Activated gamma-delta T cell treated with Interleukin-2 at 50 U/mL for 16 hours (primary cell): ENCODE results near the gene FCER1G.
"Not testable (repeated sequence)": the region's sequence is repeated elsewhere in the genome, so short reads cannot be mapped to it uniquely, and the experiment has no call there.

Experiments used
- DNase-seq: peaks from one replicate; pipeline ENCODE4 v3.0.0-alpha.2; 2020

FCER1G gene

GRCh38 chr1:161209790-161210409 is 5.2 kb upstream of the FCER1G start:
- DNase-seq: peak; percentile 70

DNA sequence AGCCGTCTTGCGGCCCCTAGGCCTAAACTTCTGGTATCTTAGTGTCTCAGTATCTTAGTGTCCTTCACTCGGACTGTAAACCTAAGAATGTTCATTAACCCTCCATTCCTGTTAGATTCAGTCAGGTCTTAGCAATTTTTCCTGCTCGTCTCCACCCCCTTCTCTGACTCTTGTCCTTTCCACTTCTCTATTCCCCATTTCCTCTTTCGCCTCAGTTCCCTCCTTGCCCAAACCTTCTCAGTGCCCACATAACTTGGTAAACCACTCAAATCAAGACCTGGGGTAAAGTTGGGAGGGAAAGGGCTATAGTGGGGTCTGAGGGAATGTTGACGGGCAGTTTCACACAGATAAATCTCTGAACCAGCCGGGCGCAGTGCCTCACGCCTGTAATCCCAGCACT is 726 bp upstream of the FCER1G start:
- DNase-seq: no peak

GRCh38 chr1:161216945-161217712 is 2.0 kb downstream of the FCER1G start:
- no peak for DNase-seq

DNA sequence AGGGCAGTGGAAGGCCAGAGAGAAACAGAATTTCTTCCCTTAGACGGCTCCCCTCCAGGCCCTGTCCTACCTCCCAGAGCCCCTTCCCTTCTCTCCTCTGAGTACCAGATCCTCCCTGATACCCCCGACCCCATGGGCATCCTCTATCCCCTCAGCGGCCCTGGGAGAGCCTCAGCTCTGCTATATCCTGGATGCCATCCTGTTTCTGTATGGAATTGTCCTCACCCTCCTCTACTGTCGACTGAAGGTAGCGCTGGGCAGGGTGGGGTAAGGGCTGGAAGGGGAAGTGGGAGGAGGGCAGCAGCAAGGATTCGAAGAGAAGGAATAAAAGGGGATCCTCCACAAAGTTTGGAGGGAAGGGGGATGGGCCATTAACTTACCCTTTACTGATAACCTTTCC is 2.7 kb downstream of the FCER1G start:
- DNase-seq: no peak

GRCh38 chr1:161218301-161219077 is 3.4 kb downstream of the FCER1G start:
- DNase-seq: no peak

GRCh38 chr1:161219078-161219892 is 4.2 kb downstream of the FCER1G start:
- no peak for DNase-seq

- DNase-seq: no peak
These were observed 4.9 kb downstream of the FCER1G start for GRCh38 chr1:161220002-161220401.

DNA sequence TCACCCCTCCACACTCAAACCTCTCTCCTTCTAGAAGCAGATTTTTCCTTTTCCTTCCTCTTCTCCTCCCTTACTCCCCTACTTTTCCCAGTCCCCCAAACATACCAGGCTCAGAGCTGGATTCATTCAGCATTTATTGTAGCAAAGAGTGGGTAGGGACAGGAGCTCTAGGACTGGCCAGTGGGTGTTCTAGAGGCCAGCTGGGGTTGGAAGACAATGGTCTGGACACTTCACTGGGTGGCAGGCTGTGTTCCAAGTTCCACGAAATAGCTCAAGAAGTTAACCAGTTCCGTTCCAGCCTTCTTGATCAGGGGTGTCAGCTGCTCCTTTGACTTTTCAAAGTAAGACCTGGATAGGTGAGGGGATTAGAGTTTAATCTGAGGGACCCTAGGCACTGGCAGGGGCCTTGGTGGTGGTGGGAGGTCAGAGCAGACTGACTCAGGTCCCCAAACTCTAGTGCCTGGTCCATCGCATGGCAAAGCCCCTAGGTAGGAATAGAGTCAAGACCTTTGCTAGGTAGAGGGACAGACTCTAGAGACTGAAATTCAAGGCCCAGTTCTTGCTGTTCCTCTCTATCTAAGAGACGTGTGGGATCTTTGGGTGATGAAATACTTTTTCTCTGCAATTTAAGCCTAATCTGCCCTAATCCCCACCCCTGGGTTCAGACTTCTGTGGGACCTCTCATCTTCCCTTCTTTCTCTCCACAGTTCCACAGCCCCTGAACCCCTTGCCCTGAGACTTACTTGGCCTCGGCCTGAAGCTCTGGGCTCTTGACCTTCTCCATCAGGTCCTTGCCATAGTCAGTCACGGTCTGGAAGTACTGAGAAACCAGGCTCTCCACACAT is 7.3 kb downstream of the FCER1G start:
- no peak for DNase-seq

- no peak for DNase-seq
These were observed 9.0 kb downstream of the FCER1G start for GRCh38 chr1:161223805-161224694.

- DNase-seq: not testable (repeated sequence)
These were observed 9.6 kb downstream of the FCER1G start for GRCh38 chr1:161224695-161225087.

- DNase-seq: no peak
These were observed 10.1 kb downstream of the FCER1G start for GRCh38 chr1:161225178-161225533.

GRCh38 chr1:161225534-161226319 is 10.6 kb downstream of the FCER1G start, which contains the start of gene TOMM40L:
Gene TOMM40L (plus strand): TSS chr1:161226060. CDS start chr1:161226490, 430 bp downstream.
- DNase-seq: peak; percentile 82

GRCh38 chr1:161226320-161226711 is 11.2 kb downstream of the FCER1G start:
- no peak for DNase-seq

DNA sequence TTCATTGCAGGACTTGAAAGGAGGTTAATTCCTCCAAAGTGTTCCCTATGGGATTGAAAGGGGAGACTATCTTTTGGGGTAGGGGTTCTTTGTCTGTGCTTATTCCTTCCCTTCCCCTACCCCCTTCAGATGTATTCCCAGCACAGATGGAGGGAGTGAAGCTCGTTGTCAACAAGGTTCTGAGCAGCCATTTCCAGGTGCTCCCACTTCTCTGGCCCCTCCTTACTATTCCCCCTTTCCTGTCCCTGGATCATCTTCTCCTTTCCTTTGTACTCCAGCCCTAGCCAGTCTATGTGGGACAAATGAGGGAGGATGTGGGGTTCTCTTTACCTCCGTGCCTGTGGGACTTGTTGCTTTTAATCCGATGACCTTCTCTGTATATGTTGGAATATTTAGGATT is 11.7 kb downstream of the FCER1G start:
- no peak for DNase-seq

- DNase-seq: peak; percentile 93
These were observed 12.2 kb downstream of the FCER1G start for GRCh38 chr1:161227196-161227871.

GRCh38 chr1:161228032-161228431 is 12.9 kb downstream of the FCER1G start:
- no peak for DNase-seq

GRCh38 chr1:161229896-161230295 is 14.8 kb downstream of the FCER1G start:
- DNase-seq: no peak

DNA sequence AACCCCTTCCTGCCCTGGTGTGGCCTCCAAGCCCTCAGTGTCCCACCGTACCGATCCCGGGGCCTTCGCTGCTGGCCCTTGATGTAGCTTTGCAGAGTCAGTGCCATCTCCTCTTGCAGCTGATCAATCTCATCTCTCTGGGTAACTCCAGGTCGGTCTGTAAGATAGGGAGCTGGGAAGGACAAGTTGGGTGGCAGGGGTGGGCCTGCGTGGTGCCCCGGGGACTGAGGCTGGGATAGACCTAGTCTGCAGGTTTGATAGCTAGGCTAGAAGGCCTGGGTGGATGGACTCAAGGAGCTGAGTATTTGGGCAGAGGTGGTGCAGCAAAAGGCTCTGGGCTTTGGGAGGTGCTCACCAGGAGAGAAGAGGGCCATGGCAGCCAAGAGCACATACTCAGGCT is 15.7 kb downstream of the FCER1G start:
- no peak for DNase-seq

GRCh38 chr1:161233102-161233501 is 18.0 kb downstream of the FCER1G start:
- DNase-seq: no peak
